GM08714 (cell line): Measurements from ENCODE around the gene TROAP.

Source experiments
- H3K4me3 ChIP-seq: fragments of 200-500 bp; sonication (Bioruptor generic); 2 replicates; pipeline ENCODE4 v1.5.1; 2014; ENCODE audit warnings: mild to moderate bottlenecking, low read length, inconsistent platforms
- ZNF274 ChIP-seq: IDR thresholded peaks from 2 replicates; pipeline ENCODE4 v1.6.1; 2012; ENCODE audit warnings: mild to moderate bottlenecking, low read depth, low read length

Gene TROAP

DNA sequence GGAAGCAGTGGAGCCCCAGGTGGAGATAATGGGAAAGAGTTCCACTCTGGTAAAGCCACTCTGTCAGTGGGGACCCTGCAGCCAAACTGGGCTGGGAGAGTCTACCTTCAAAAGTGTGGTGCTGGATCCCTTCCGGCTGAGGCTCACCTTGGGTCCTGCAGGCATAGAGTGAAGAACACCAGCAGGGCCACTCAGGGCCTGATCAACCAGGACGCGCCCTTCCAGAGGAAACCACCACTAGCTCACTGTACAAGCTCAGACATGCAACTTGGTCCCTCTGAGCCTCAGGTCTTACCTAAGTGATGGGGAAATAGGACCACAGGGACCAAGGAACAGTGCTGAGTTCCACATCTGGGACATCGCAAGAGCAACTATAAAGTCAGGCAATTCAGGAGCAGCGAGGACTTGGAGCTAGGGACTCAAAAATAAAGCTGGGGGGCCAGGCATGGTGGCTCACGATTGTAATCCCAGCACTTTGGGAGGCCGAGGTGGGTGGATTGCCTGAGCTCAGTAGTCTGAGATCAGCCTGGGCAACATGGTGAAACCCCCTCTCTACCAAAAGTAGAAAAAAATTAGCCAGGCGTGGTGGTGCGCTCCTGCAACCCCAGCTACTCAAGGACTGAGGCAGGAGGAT is 34.0 kb upstream of the TROAP start:
- H3K4me3 ChIP-seq = no peak overlapping the region
- no peak for TF ChIP-seq ZNF274

- no peak overlapping the region for H3K4me3 ChIP-seq
- no peak for TF ChIP-seq ZNF274
These were observed 30.4 kb upstream of the TROAP start for GRCh38 chr12:49292729-49293055.

- no peak for TF ChIP-seq ZNF274
- H3K4me3 ChIP-seq = no peak overlapping the region
These were observed 29.7 kb upstream of the TROAP start for GRCh38 chr12:49293056-49293956.

GRCh38 chr12:49294086-49294803 is 28.8 kb upstream of the TROAP start:
- TF ChIP-seq ZNF274 = no peak
- H3K4me3 ChIP-seq = no peak overlapping the region

- TF ChIP-seq ZNF274 = no peak
- no peak overlapping the region for H3K4me3 ChIP-seq
These were observed 28.3 kb upstream of the TROAP start for GRCh38 chr12:49294804-49295081.

GRCh38 chr12:49295082-49295936 is 27.7 kb upstream of the TROAP start, which contains the start of gene PRPH:
Gene PRPH (plus strand): TSS chr12:49295147. CDS start chr12:49295201, 54 bp downstream.
- H3K4me3 ChIP-seq = no peak within 1 kb of the TSS

GRCh38 chr12:49296034-49296835 is 26.8 kb upstream of the TROAP start:
- no peak overlapping the region for H3K4me3 ChIP-seq
- no peak for TF ChIP-seq ZNF274

More at GRCh38 chr12:49295082-49295936, 27.7 kb upstream of the TROAP start, which contains the start of gene PRPH:
- no peak for TF ChIP-seq ZNF274

DNA sequence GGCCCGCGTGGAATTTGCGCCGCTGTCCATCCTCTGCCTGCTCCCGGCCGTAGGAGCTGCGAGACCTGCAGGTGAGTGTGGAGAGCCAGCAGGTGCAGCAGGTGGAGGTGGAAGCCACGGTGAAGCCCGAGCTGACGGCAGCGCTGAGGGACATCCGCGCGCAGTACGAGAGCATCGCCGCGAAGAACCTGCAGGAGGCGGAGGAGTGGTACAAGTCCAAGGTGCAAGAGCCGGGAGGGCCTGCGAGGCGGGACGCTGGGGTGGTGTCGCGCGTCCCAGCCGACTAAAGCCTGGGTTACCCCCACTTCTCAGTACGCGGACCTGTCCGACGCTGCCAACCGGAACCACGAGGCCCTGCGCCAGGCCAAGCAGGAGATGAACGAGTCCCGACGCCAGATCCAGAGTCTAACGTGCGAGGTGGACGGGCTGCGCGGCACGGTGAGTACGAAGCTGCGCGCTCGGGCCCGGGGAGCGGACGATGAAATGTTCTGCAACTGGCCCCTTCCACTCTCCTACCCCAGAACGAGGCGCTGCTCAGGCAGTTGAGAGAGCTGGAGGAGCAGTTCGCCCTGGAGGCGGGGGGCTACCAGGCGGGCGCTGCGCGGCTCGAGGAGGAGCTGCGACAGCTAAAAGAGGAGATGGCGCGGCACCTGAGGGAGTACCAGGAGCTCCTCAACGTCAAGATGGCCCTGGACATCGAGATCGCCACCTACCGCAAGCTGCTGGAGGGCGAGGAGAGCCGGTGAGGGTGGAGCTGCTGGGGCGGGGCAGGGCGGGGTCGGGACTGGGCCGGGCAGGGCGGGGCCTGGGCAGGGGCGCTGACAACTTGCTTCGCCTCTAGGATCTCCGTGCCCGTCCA is 26.0 kb upstream of the TROAP start:
- H3K4me3 ChIP-seq = no peak overlapping the region; the same call in 1 of the 2 replicates
- no peak for TF ChIP-seq ZNF274

DNA sequence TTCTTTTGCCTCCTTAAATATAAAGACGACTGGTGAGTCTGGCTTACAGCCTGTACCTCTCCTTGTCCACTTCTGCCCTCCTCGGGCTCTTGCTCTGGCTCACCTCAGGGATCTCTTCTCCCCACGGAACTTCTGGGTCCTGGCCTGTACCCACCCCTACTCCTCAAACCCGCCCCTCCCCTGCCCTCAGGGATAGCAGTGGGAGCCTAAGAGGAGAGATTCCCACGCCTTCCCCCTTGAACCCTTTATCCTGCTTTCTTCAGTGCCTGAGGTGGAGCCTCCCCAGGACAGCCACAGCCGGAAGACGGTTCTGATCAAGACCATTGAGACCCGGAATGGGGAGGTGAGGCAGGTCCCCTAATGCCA is 25.4 kb upstream of the TROAP start:
- no peak for TF ChIP-seq ZNF274
- H3K4me3 ChIP-seq = no peak overlapping the region

DNA sequence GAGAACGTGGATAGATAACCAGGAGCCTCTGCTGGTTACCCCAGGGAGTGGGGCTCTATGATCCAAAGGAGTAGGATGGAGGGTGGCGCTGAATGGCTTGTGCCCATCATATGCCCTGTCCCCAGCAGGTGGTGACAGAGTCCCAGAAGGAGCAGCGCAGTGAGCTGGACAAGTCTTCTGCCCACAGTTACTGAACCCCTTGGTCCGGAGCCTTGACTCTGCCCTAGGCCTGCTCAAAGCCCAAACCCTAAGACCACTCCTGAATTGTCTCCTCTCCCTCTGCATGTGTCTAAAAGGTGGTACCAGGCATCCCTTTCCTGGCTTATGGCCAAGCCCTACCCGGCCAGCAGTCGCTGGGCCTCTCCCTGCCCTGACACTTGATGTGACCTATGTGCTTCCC is 24.9 kb upstream of the TROAP start:
- no peak for TF ChIP-seq ZNF274
- H3K4me3 ChIP-seq = no peak overlapping the region

GRCh38 chr12:49301760-49302159 is 21.3 kb upstream of the TROAP start:
- no peak for TF ChIP-seq ZNF274
- H3K4me3 ChIP-seq = no peak overlapping the region

DNA sequence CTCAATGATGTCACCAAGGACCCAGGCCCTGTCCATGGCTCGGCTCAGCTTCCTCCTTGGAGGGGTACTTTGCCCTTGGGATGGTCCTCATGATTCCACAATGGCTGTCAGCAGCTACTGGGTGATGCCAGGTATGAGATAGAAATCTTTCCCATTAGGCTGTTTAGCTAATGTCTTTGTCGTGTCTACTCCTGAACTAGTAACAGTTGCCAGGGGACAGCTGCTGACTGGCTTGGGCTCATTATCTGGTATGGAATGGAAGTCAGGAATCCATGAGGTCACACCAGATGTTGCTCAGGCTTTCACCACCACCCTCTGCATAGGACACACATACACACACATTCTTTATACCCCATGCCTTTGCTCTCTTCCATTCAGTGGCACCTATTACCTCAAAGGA is 18.9 kb upstream of the TROAP start:
- no peak for TF ChIP-seq ZNF274
- no peak overlapping the region for H3K4me3 ChIP-seq

- no peak for TF ChIP-seq ZNF274
- no peak overlapping the region for H3K4me3 ChIP-seq
These were observed 17.1 kb upstream of the TROAP start for GRCh38 chr12:49305762-49306510.
